GM23338 (cell line): ENCODE measurements around the gene APBA1. TPM values are rescaled to one million over a fixed set of nuclear protein-coding genes. Genes with fewer than 3 reads are reported as not detected.

Experiments
- ATAC-seq: fragments of 200-7000 bp; cut with Tn5 transposase; 3 replicates; pipeline ENCODE4 v1.9.1; 2020
- DNase-seq: peaks from one replicate; pipeline ENCODE4 v3.0.0-alpha.2; 2015; ENCODE audit warnings: low spot score
- H2AFZ ChIP-seq: fragments of 200-600 bp; sonication (generic); 2 replicates; pipeline ENCODE4 v1.8.0; 2016; ENCODE audit warnings: antibody characterized with exemption, mild to moderate bottlenecking, moderate library complexity
- H3F3A ChIP-seq: fragments of 200-600 bp; sonication (generic); replicated peaks from 2 replicates; pipeline ENCODE4 v1.8.0; 2017; ENCODE audit warnings: antibody characterized with exemption, mixed run types, low read depth
- H3K27ac ChIP-seq: fragments of 200-600 bp; sonication (generic); 2 replicates; pipeline ENCODE4 v1.6.1; 2016; ENCODE audit warnings: low read depth
- H3K27me3 ChIP-seq: fragments of 200-600 bp; sonication (generic); 2 replicates; pipeline ENCODE4 v1.8.0; 2016; ENCODE audit warnings: mild to moderate bottlenecking, mixed run types, moderate library complexity; ENCODE audit not compliant: insufficient read depth
- H3K36me3 ChIP-seq: fragments of 200-600 bp; sonication (generic); 2 replicates; pipeline ENCODE4 v1.8.0; 2016; ENCODE audit warnings: mild to moderate bottlenecking; ENCODE audit not compliant: insufficient read depth
- H3K4me1 ChIP-seq: fragments of 200-600 bp; sonication (generic); 2 replicates; pipeline ENCODE4 v1.8.0; 2016; ENCODE audit warnings: mild to moderate bottlenecking, moderate library complexity; ENCODE audit not compliant: insufficient read depth
- H3K4me2 ChIP-seq: fragments of 200-600 bp; sonication (generic); 2 replicates; pipeline ENCODE4 v1.7.1; 2017; ENCODE audit warnings: mixed run types
- H3K4me3 ChIP-seq: fragments of 200-600 bp; sonication (generic); 2 replicates; pipeline ENCODE4 v1.6.1; 2016; ENCODE audit warnings: mixed run types
- H3K79me2 ChIP-seq: fragments of 200-600 bp; sonication (generic); replicated peaks from 2 replicates; pipeline ENCODE4 v1.8.0; 2017; ENCODE audit warnings: mild to moderate bottlenecking; ENCODE audit not compliant: insufficient read depth
- H3K9me2 ChIP-seq: fragments of 200-600 bp; sonication (generic); 2 replicates; pipeline ENCODE4 v1.8.0; 2017; ENCODE audit not compliant: insufficient read depth
- H4K20me1 ChIP-seq: fragments of 200-600 bp; sonication (generic); replicated peaks from 2 replicates; pipeline ENCODE4 v1.8.0; 2017; ENCODE audit warnings: mild to moderate bottlenecking; ENCODE audit not compliant: insufficient read depth
- H3K27ac Mint-ChIP-seq: 2 replicates; pipeline ENCODE4 v1.8.0; 2020; ENCODE audit warnings: inconsistent platforms, mild to moderate bottlenecking, moderate library complexity, mixed read lengths
- H3K27me3 Mint-ChIP-seq: 3 replicates; pipeline ENCODE4 v1.8.0; 2022; ENCODE audit warnings: low read depth, mild to moderate bottlenecking, moderate library complexity, mixed read lengths, inconsistent platforms; ENCODE audit not compliant: insufficient read depth, poor library complexity
- H3K36me3 Mint-ChIP-seq: 3 replicates; pipeline ENCODE4 v1.8.0; 2021; ENCODE audit warnings: low read depth, mild to moderate bottlenecking, inconsistent platforms, moderate library complexity, mixed read lengths
- H3K4me1 Mint-ChIP-seq: 3 replicates; pipeline ENCODE4 v1.8.0; 2020; ENCODE audit warnings: mild to moderate bottlenecking, inconsistent platforms, mixed read lengths
- H3K4me3 Mint-ChIP-seq: 3 replicates; pipeline ENCODE4 v1.8.0; 2021; ENCODE audit warnings: moderate library complexity, mild to moderate bottlenecking, inconsistent platforms, mixed read lengths
- H3K9me3 Mint-ChIP-seq: 3 replicates; pipeline ENCODE4 v1.8.0; 2020; ENCODE audit warnings: moderate library complexity, mild to moderate bottlenecking, inconsistent platforms, mixed read lengths
- CREB1 ChIP-seq: fragments of 250-450 bp; sonication (Bioruptor Pico); IDR thresholded peaks from 2 replicates; pipeline ENCODE4 v1.5.0; 2020; ENCODE audit warnings: low read depth, mild to moderate bottlenecking, moderate library complexity
- CTCF ChIP-seq, 2 experiments: fragments of 200-600 bp in 1 of 2; sonication (generic) in 1 of 2; conservative IDR thresholded peaks; 2 replicates each; pipeline versions ENCODE4 v1.5.1 to v1.6.1; 2016 to 2017; ENCODE audit warnings: antibody characterized with exemption in 2 of 2, low read depth in 2 of 2, mild to moderate bottlenecking in 2 of 2, moderate library complexity in 1 of 2
- ETS1 ChIP-seq: IDR thresholded peaks from 2 replicates; pipeline ENCODE4 v1.6.1; 2016; ENCODE audit warnings: antibody characterized with exemption
- EZH2 ChIP-seq: fragments of 200-600 bp; sonication (generic); IDR thresholded peaks from one replicate; pipeline ENCODE4 v1.8.0; 2017; ENCODE audit warnings: antibody characterized with exemption, mild to moderate bottlenecking, low read depth; ENCODE audit not compliant: unreplicated experiment
- EZH2phosphoT487 ChIP-seq: fragments of 200-600 bp; sonication (generic); IDR thresholded peaks from one replicate; pipeline ENCODE4 v1.8.1; 2018; ENCODE audit warnings: antibody characterized with exemption; ENCODE audit not compliant: unreplicated experiment
- NANOG ChIP-seq: IDR thresholded peaks from 2 replicates; pipeline ENCODE4 v1.6.1; 2016; ENCODE audit warnings: antibody characterized with exemption, borderline replicate concordance
- POLR2AphosphoS5 ChIP-seq: IDR thresholded peaks from 2 replicates; pipeline ENCODE4 v1.6.1; 2016; ENCODE audit warnings: antibody characterized with exemption, low read depth
- REST ChIP-seq: IDR thresholded peaks from one replicate; pipeline ENCODE4 v1.6.1; 2018; ENCODE audit warnings: antibody characterized with exemption; ENCODE audit not compliant: unreplicated experiment
- STAT1 ChIP-seq: IDR thresholded peaks from one replicate; pipeline ENCODE4 v1.6.1; 2016; ENCODE audit warnings: antibody characterized with exemption; ENCODE audit not compliant: unreplicated experiment
- ZNF114 ChIP-seq: fragments of 250-450 bp; sonication (Bioruptor Pico); IDR thresholded peaks from 2 replicates; pipeline ENCODE4 v1.5.0; 2020; ENCODE audit warnings: mild to moderate bottlenecking, moderate library complexity
- ZNF331 ChIP-seq: fragments of 250-450 bp; sonication (Bioruptor Pico); IDR thresholded peaks from 2 replicates; pipeline ENCODE4 v1.5.0; 2020; ENCODE audit warnings: low read depth, mild to moderate bottlenecking, moderate library complexity
- polyA plus RNA-seq: library from polyadenylated mRNA; unstranded; fragments of >200 nt; fragmentation: Nextera tagmentation; extraction: Ambion mirVana; gene quantifications from 2 replicates; pipeline ENCODE4 v1.2.1, GENCODE V29; 2016
- total RNA-seq: library from RNA; depleted of rRNA; stranded (reverse); fragments of >200 nt; shearing (Covaris generic); gene quantifications from 2 replicates; pipeline ENCODE4 v1.2.3, GENCODE V29; 2014

The APBA1 gene
- total and polyA plus RNA-seq, 2 experiments from 2014 or later, result 0.26 to 1.0 TPM

- TF ChIP-seq CTCF (conservative IDR thresholded peaks at IDR 0.05; ENCODE audit: low read depth in 2 of 2) (no peak), STAT1 (no peak), REST (no peak), NANOG (no peak), ZNF331 (no peak)
Observed at GRCh38 chr9:69719367-69719766, 47.2 kb upstream of the APBA1 start (continued).

GRCh38 chr9:69718218-69718617, 46.0 kb upstream of the APBA1 start:
- Histone ChIP-seq H2AFZ (no peak overlapping the region), H3K4me2 (no peak overlapping the region), H3K36me3 (peaks cover 29% of the 10 kb centered on the region; the same call in 1 of the 2 replicates), H3K27me3 (no peaks in the 10 kb centered on the region), H3K4me3 (no peak overlapping the region), H3F3A (no peaks in the 10 kb centered on the region), H3K79me2 (no peaks in the 10 kb centered on the region), H3K27ac (no peak overlapping the region), H3K9me2 (no peaks in the 10 kb centered on the region), H4K20me1 (peaks cover 6% of the 10 kb centered on the region), H3K4me1 (no peaks in the 10 kb centered on the region)
- no peaks in the 10 kb centered on the region; the same call in 2 of the 3 replicates for H3K9me3 Mint-ChIP-seq
- DNase-seq, result no peak
- peaks cover 43% of the 10 kb centered on the region for H3K36me3 Mint-ChIP-seq
- H3K27me3 Mint-ChIP-seq, result peaks cover 3% of the 10 kb centered on the region
- H3K4me1 Mint-ChIP-seq, result peaks cover 5% of the 10 kb centered on the region; the same call in 2 of the 3 replicates
- peak overlapping the region; percentile 79; the same call in 1 of the 2 replicates for H3K27ac Mint-ChIP-seq
- no peak overlapping the region for H3K4me3 Mint-ChIP-seq
- no peak for ATAC-seq
- TF ChIP-seq EZH2, result no peak
- TF ChIP-seq NANOG, result no peak
- TF ChIP-seq ZNF331, result no peak
- TF ChIP-seq CTCF (conservative IDR thresholded peaks at IDR 0.05; ENCODE audit: low read depth in 2 of 2), result no peak
- no peak for TF ChIP-seq ZNF114
- no peak for TF ChIP-seq POLR2AphosphoS5
- TF ChIP-seq CREB1 (CRISPR knock-in tag), result no peak
- no peak for TF ChIP-seq EZH2phosphoT487
- TF ChIP-seq REST, result no peak
- TF ChIP-seq ETS1, result no peak
